ENCODE measurements around the gene FAM193A. TPM values are rescaled to one million over a fixed set of nuclear protein-coding genes. Genes with fewer than 3 reads are reported as not detected.
"Not testable (repeated sequence)": the region's sequence is repeated elsewhere in the genome, so short reads cannot be mapped to it uniquely, and the experiment has no call there.

Gene FAM193A
- total RNA-seq, 1 donor from 2014 or later, result 28.8 TPM

GRCh38 chr4:2761035-2761923 is 224.8 kb downstream of the FAM193A start:
- H3K27me3 Mint-ChIP-seq (ENCODE audit: low read depth, unreplicated experiment), result peaks cover 3% of the 10 kb centered on the region
- no peaks in the 10 kb centered on the region for H3K36me3 Mint-ChIP-seq (ENCODE audit: low read depth, unreplicated experiment)

GRCh38 chr4:2762048-2762447 is 225.6 kb downstream of the FAM193A start:
- no peak overlapping the region for H3K9ac ChIP-seq (ENCODE audit: low read length)
- H3K4me1 ChIP-seq (ENCODE audit: insufficient read depth, low read length), result peaks cover 4% of the 10 kb centered on the region
- no peaks in the 10 kb centered on the region for H3K36me3 ChIP-seq (ENCODE audit: insufficient read depth, low read length)
- H3K27ac ChIP-seq (ENCODE audit: low read depth, low read length), result no peak overlapping the region
- no peak overlapping the region for H3K27ac Mint-ChIP-seq (ENCODE audit: unreplicated experiment)
- H3K27me3 ChIP-seq (ENCODE audit: insufficient read depth, low read length), result no peaks in the 10 kb centered on the region
- H3K36me3 Mint-ChIP-seq (ENCODE audit: low read depth, unreplicated experiment), result no peaks in the 10 kb centered on the region
- H2AFZ ChIP-seq (ENCODE audit: low read depth, low read length), result no peak overlapping the region
- H3K27me3 Mint-ChIP-seq (ENCODE audit: low read depth, unreplicated experiment), result peaks cover 3% of the 10 kb centered on the region
- H3K4me3 Mint-ChIP-seq (ENCODE audit: unreplicated experiment), result no peak overlapping the region
- no peaks in the 10 kb centered on the region for H3K79me2 ChIP-seq (ENCODE audit: insufficient read depth, low read length)
- peaks cover 2% of the 10 kb centered on the region for H3K9me3 Mint-ChIP-seq (ENCODE audit: unreplicated experiment)
- no peak for FAIRE-seq
- DNase-seq (ENCODE audit: low read depth), result no peak
- H3K4me3 ChIP-seq (ENCODE audit: insufficient read depth, low read depth, low read length), result no peak overlapping the region
- H3K4me1 Mint-ChIP-seq (ENCODE audit: low read depth, unreplicated experiment), result no peaks in the 10 kb centered on the region
- H3K4me2 ChIP-seq (ENCODE audit: low read length), result no peak overlapping the region
- no peak for TF ChIP-seq CTCF (IDR thresholded peaks at IDR 0.05; ENCODE audit: insufficient read depth, low read depth, low read length)
- no peak for TF ChIP-seq EZH2 (IDR thresholded peaks at IDR 0.05; ENCODE audit: insufficient read depth, low read length)
- H4K20me1 ChIP-seq (ENCODE audit: insufficient read depth, low read length), result no peaks in the 10 kb centered on the region
- no peaks in the 10 kb centered on the region for H3K9me3 ChIP-seq (ENCODE audit: insufficient read depth, low read depth, low read length)

More at GRCh38 chr4:2761035-2761923, 224.8 kb downstream of the FAM193A start:
- Mint-ChIP-seq H3K9me3 (ENCODE audit: unreplicated experiment) (peaks cover 2% of the 10 kb centered on the region), H3K27ac (ENCODE audit: unreplicated experiment) (no peak overlapping the region), H3K4me1 (ENCODE audit: low read depth, unreplicated experiment) (no peaks in the 10 kb centered on the region), H3K4me3 (ENCODE audit: unreplicated experiment) (no peak overlapping the region)
- Histone ChIP-seq H3K4me1 (ENCODE audit: insufficient read depth, low read length) (peaks cover 7% of the 10 kb centered on the region), H3K27me3 (ENCODE audit: insufficient read depth, low read length) (no peaks in the 10 kb centered on the region), H3K4me3 (ENCODE audit: insufficient read depth, low read depth, low read length) (no peak overlapping the region), H3K4me2 (ENCODE audit: low read length) (no peak overlapping the region), H3K36me3 (ENCODE audit: insufficient read depth, low read length) (no peaks in the 10 kb centered on the region), H3K9ac (ENCODE audit: low read length) (no peak overlapping the region), H2AFZ (ENCODE audit: low read depth, low read length) (no peak overlapping the region), H3K79me2 (ENCODE audit: insufficient read depth, low read length) (no peaks in the 10 kb centered on the region), H3K9me3 (ENCODE audit: insufficient read depth, low read depth, low read length) (no peaks in the 10 kb centered on the region), H4K20me1 (ENCODE audit: insufficient read depth, low read length) (no peaks in the 10 kb centered on the region), H3K27ac (ENCODE audit: low read depth, low read length) (no peak overlapping the region)
- no peak for DNase-seq (ENCODE audit: low read depth)
- no peak for FAIRE-seq
- TF ChIP-seq EZH2 (IDR thresholded peaks at IDR 0.05; ENCODE audit: insufficient read depth, low read length) (no peak), CTCF (IDR thresholded peaks at IDR 0.05; ENCODE audit: insufficient read depth, low read depth, low read length) (no peak)

GRCh38 chr4:2762486-2763370 is 226.3 kb downstream of the FAM193A start:
- not testable (repeated sequence) for H4K20me1 ChIP-seq (ENCODE audit: insufficient read depth, low read length); H3K4me2 ChIP-seq (ENCODE audit: low read length); H3K4me1 ChIP-seq (ENCODE audit: insufficient read depth, low read length); H3K79me2 ChIP-seq (ENCODE audit: insufficient read depth, low read length); H2AFZ ChIP-seq (ENCODE audit: low read depth, low read length); H3K4me3 Mint-ChIP-seq (ENCODE audit: unreplicated experiment); H3K27me3 ChIP-seq (ENCODE audit: insufficient read depth, low read length); FAIRE-seq; H3K27ac ChIP-seq (ENCODE audit: low read depth, low read length); H3K27me3 Mint-ChIP-seq (ENCODE audit: low read depth, unreplicated experiment); H3K27ac Mint-ChIP-seq (ENCODE audit: unreplicated experiment); DNase-seq (ENCODE audit: low read depth); H3K36me3 Mint-ChIP-seq (ENCODE audit: low read depth, unreplicated experiment); H3K36me3 ChIP-seq (ENCODE audit: insufficient read depth, low read length); H3K9me3 ChIP-seq (ENCODE audit: insufficient read depth, low read depth, low read length); H3K4me3 ChIP-seq (ENCODE audit: insufficient read depth, low read depth, low read length); H3K9ac ChIP-seq (ENCODE audit: low read length); H3K9me3 Mint-ChIP-seq (ENCODE audit: unreplicated experiment); H3K4me1 Mint-ChIP-seq (ENCODE audit: low read depth, unreplicated experiment)
